Breast epithelium (tissue), 4 donors: ENCODE data around the gene PSAP. TPM values are rescaled to one million over a fixed set of nuclear protein-coding genes. Genes with fewer than 3 reads are reported as not detected.

Experiments used
- DNase-seq, 2 donors: peaks; one replicate each; pipeline ENCODE4 v3.0.0-alpha.2; 2019; ENCODE audit warnings: low spot score in 2 of 2
- H3K27ac ChIP-seq, 2 donors: fragments of 200-600 bp; sonication (generic) in 1 of 2; one replicate each; pipeline ENCODE4 v1.5.1; 2016 to 2019; ENCODE audit warnings: mild to moderate bottlenecking in 1 of 2
- H3K27me3 ChIP-seq, 2 donors: fragments of 200-600 bp; sonication (generic) in 1 of 2; one replicate each; pipeline versions ENCODE4 v1.5.1 to v1.6.0; 2017 to 2019; ENCODE audit warnings: control low read depth in 1 of 2, mild to moderate bottlenecking in 1 of 2
- H3K36me3 ChIP-seq: fragments of 200-600 bp; one replicate; pipeline ENCODE4 v1.5.1; 2019
- H3K4me1 ChIP-seq, 2 donors: fragments of 200-600 bp; sonication (generic); one replicate each; pipeline ENCODE4 v1.5.1; 2016 to 2019; ENCODE audit warnings: control low read depth in 1 of 2
- H3K4me3 ChIP-seq, 3 donors: fragments of 200-600 bp; sonication (generic); 1 replicate in 2 of 3; 2 replicates in 1 of 3; pipeline ENCODE4 v1.5.1; 2016 to 2019; ENCODE audit warnings: mild to moderate bottlenecking in 3 of 3, moderate library complexity in 2 of 3
- H3K9me3 ChIP-seq, 2 donors: fragments of 200-600 bp; sonication (generic) in 1 of 2; one replicate each; pipeline ENCODE4 v1.5.1; 2016 to 2019; ENCODE audit warnings: control low read depth in 1 of 2
- CTCF ChIP-seq, 3 donors: fragments of 450-650 bp; IDR thresholded peaks; one replicate each; pipeline ENCODE4 v1.5.1; 2016 to 2017; ENCODE audit warnings: antibody characterized with exemption in 3 of 3, mild to moderate bottlenecking in 3 of 3, moderate library complexity in 3 of 3
- POLR2A ChIP-seq: fragments of 450-650 bp; IDR thresholded peaks from one replicate; pipeline ENCODE4 v1.6.1; 2016; ENCODE audit warnings: antibody characterized with exemption, mild to moderate bottlenecking, moderate library complexity
- POLR2AphosphoS5 ChIP-seq, 3 donors: sonication (generic); formaldehyde crosslinking; IDR thresholded peaks; one replicate each; pipeline ENCODE4 v1.6.1; 2017; ENCODE audit warnings: antibody characterized with exemption in 3 of 3
- intact Hi-C: fragments of 100-400 bp; cut with DNase I; formaldehyde crosslinking; loops from one replicate; pipeline ENCODE4 v1.15.1; 2023; ENCODE audit warnings: low total_unique reads
- total RNA-seq, 3 donors: library from RNA; depleted of rRNA; stranded (reverse); fragments of >200 nt; gene quantifications; one replicate each; pipeline ENCODE4 v1.1.0, GENCODE V29; 2016

The PSAP gene
- total RNA-seq, 3 donors from 2014 or later = 623 to 1,873 (median 945) TPM

- Histone ChIP-seq H3K4me1 (peaks cover 4 to 5% of the 10 kb centered on the region in 2 donors), H3K9me3 (no peaks in the 10 kb centered on the region), H3K4me3 (no peak overlapping the region), H3K27me3 (no peaks in the 10 kb centered on the region), H3K27ac (no peak overlapping the region), H3K36me3 (peaks cover 12% of the 10 kb centered on the region)
- TF ChIP-seq CTCF (IDR thresholded peaks at IDR 0.05) (no peak), POLR2A (no peak), POLR2AphosphoS5 (IDR thresholded peaks at IDR 0.05) (no peak)
- intact Hi-C loops = no loop called here
- no peak for DNase-seq
These were observed 19.2 kb downstream of the PSAP start for GRCh38 chr10:71831646-71832552.

DNA sequence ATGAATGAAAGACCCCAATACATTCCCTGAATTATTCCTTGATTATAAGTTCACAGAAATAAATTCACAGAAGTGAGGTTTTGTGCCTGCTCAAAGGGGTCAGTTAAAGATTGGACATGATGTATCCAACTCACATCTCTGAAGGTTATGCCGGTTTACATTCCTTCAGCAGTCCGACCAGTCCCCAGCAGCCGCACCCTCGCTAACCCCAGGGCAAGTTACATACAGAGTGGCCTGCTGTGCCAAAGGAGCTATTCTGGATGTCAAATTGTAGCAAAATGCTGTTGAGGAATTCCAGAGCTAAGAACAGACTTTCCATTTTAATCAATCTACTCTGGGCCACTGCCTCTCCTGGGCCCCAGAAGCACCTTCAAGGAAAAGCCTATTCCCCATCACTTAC, 20.3 kb downstream of the PSAP start:
- TF ChIP-seq CTCF (IDR thresholded peaks at IDR 0.05) (no peak), POLR2AphosphoS5 (IDR thresholded peaks at IDR 0.05) (no peak), POLR2A (no peak)
- no peak for DNase-seq
- Histone ChIP-seq H3K4me1 (no peaks in the 10 kb centered on the region), H3K4me3 (no peak overlapping the region), H3K9me3 (no peaks in the 10 kb centered on the region), H3K36me3 (peaks cover 12% of the 10 kb centered on the region), H3K27ac (no peak overlapping the region), H3K27me3 (no peaks in the 10 kb centered on the region)
- intact Hi-C loops = no loop called here

GRCh38 chr10:71829896-71830295, 21.2 kb downstream of the PSAP start:
- no peak overlapping the region for H3K27ac ChIP-seq
- no peak for DNase-seq
- no peaks in the 10 kb centered on the region for H3K27me3 ChIP-seq
- intact Hi-C loops = no loop called here
- H3K9me3 ChIP-seq = no peaks in the 10 kb centered on the region
- TF ChIP-seq POLR2A (no peak), CTCF (IDR thresholded peaks at IDR 0.05) (no peak), POLR2AphosphoS5 (IDR thresholded peaks at IDR 0.05) (no peak)
- H3K36me3 ChIP-seq = peaks cover 18% of the 10 kb centered on the region
- H3K4me1 ChIP-seq = no peaks in the 10 kb centered on the region
- no peak overlapping the region for H3K4me3 ChIP-seq

DNA sequence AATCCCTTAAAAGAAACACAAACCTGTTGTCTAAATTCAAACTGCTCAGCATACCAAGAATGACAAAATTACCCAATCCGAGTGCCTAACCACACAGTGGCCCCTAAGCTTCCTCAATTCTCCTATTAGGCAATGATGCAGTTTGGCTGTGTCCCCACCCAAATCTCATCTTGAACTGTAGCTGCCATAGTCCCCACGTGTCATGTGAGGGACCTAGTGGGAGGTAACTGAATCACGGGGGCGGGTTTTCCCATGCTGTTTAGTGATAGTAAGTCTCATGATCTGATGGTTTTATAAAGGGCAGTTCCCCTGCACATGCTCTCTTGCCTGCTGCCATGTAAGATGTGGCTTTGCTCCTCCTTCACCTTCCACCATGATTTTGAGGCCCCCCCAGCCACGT, 21.9 kb downstream of the PSAP start:
- DNase-seq = no peak
- TF ChIP-seq POLR2A = no peak
- no peak for TF ChIP-seq CTCF (IDR thresholded peaks at IDR 0.05)
- peak in 1 of 3 donors; percentile 36 for TF ChIP-seq POLR2AphosphoS5 (IDR thresholded peaks at IDR 0.05)
- Histone ChIP-seq H3K27me3 (no peaks in the 10 kb centered on the region), H3K4me1 (no peaks in the 10 kb centered on the region), H3K36me3 (peaks cover 18% of the 10 kb centered on the region), H3K4me3 (no peak overlapping the region), H3K27ac (no peak overlapping the region), H3K9me3 (no peaks in the 10 kb centered on the region)
- intact Hi-C loops = no loop called here

- TF ChIP-seq POLR2A (no peak), POLR2AphosphoS5 (IDR thresholded peaks at IDR 0.05) (no peak), CTCF (IDR thresholded peaks at IDR 0.05) (no peak)
- Histone ChIP-seq H3K27ac (peak overlapping the region in 1 of 2 donors; percentile 1), H3K9me3 (no peaks in the 10 kb centered on the region), H3K4me3 (no peak overlapping the region), H3K27me3 (no peaks in the 10 kb centered on the region), H3K36me3 (peaks cover 18% of the 10 kb centered on the region), H3K4me1 (no peaks in the 10 kb centered on the region)
- intact Hi-C loops = no loop called here
- no peak for DNase-seq
These were observed 22.3 kb downstream of the PSAP start for GRCh38 chr10:71828702-71829101.
